Measurements from ENCODE around the gene FRAS1.

GRCh38 chr4:78166622-78167021 is 109.5 kb downstream of the FRAS1 start:
- no peak for TF ChIP-seq POLR2AphosphoS5 (IDR thresholded peaks at IDR 0.05; ENCODE audit: borderline replicate concordance, low read depth, low read length)
- no peak for TF ChIP-seq EZH2 (IDR thresholded peaks at IDR 0.05)
